H9 (cell line): ENCODE data around the gene NCAN. TPM values are rescaled to one million over a fixed set of nuclear protein-coding genes. Genes with fewer than 3 reads are reported as not detected.
A peak's percentile ranks its signal among the peaks of the same experiment; 100 is the strongest.

ENCODE experiments used
- DNase-seq: peaks from one replicate; pipeline ENCODE4 v3.0.0-alpha.2; 2017
- H2AFZ ChIP-seq: one replicate; pipeline ENCODE4 v1.6.1; 2013; ENCODE audit warnings: mild to moderate bottlenecking, low read length, control low read depth, moderate library complexity
- H2AK5ac ChIP-seq: 2 replicates; pipeline ENCODE4 v1.6.1; 2013; ENCODE audit warnings: low read length, control low read depth, mixed read lengths; ENCODE audit not compliant: insufficient read length
- H2BK120ac ChIP-seq: one replicate; pipeline ENCODE4 v1.6.1; 2013; ENCODE audit warnings: low read depth, mild to moderate bottlenecking, low read length, control low read depth, inconsistent platforms; ENCODE audit not compliant: poor library complexity, severe bottlenecking
- H2BK12ac ChIP-seq: 2 replicates; pipeline ENCODE4 v1.6.1; 2013; ENCODE audit warnings: low read length, control low read depth, mixed read lengths, low read depth; ENCODE audit not compliant: insufficient read length
- H2BK15ac ChIP-seq: 2 replicates; pipeline ENCODE4 v1.6.1; 2013; ENCODE audit warnings: low read depth, low read length, control low read depth
- H2BK20ac ChIP-seq: one replicate; pipeline ENCODE4 v1.6.1; 2013; ENCODE audit warnings: low read depth, mild to moderate bottlenecking, low read length, control low read depth, inconsistent platforms; ENCODE audit not compliant: poor library complexity, severe bottlenecking
- H2BK5ac ChIP-seq: 2 replicates; pipeline ENCODE4 v1.6.1; 2013; ENCODE audit warnings: low read length, control low read depth, mixed read lengths; ENCODE audit not compliant: insufficient read length
- H3K14ac ChIP-seq: 2 replicates; pipeline ENCODE4 v1.6.1; 2013; ENCODE audit warnings: low read length, control low read depth; ENCODE audit not compliant: insufficient read depth
- H3K18ac ChIP-seq: 2 replicates; pipeline ENCODE4 v1.6.1; 2013; ENCODE audit warnings: low read depth, mild to moderate bottlenecking, mixed read lengths, low read length, control low read depth; ENCODE audit not compliant: insufficient read length
- H3K23ac ChIP-seq: 2 replicates; pipeline ENCODE4 v1.6.1; 2013; ENCODE audit warnings: low read length, control low read depth, mixed read lengths, low read depth; ENCODE audit not compliant: insufficient read length
- H3K23me2 ChIP-seq: 2 replicates; pipeline ENCODE4 v1.6.1; 2013; ENCODE audit warnings: low read depth, mild to moderate bottlenecking, mixed read lengths, low read length, control low read depth; ENCODE audit not compliant: insufficient read length, poor library complexity, severe bottlenecking
- H3K27ac ChIP-seq: 2 replicates; pipeline ENCODE4 v1.5.1; 2013; ENCODE audit warnings: low read length, control low read depth, mixed read lengths, low read depth; ENCODE audit not compliant: insufficient read length
- H3K27me3 ChIP-seq: 2 replicates; pipeline ENCODE4 v1.6.1; 2013; ENCODE audit warnings: low read length, control low read depth, inconsistent platforms; ENCODE audit not compliant: insufficient read depth
- H3K4ac ChIP-seq: 2 replicates; pipeline ENCODE4 v1.6.1; 2013; ENCODE audit warnings: low read depth, mild to moderate bottlenecking, control low read depth, inconsistent platforms, low read length, moderate library complexity
- H3K4me1 ChIP-seq: 2 replicates; pipeline ENCODE4 v1.6.1; 2013; ENCODE audit warnings: low read length, control low read depth, inconsistent platforms; ENCODE audit not compliant: insufficient read depth
- H3K4me2 ChIP-seq: 2 replicates; pipeline ENCODE4 v1.6.1; 2013; ENCODE audit warnings: low read length, control low read depth, mixed read lengths; ENCODE audit not compliant: insufficient read length, insufficient read depth
- H3K56ac ChIP-seq: 2 replicates; pipeline ENCODE4 v1.6.1; 2013; ENCODE audit warnings: low read depth, mild to moderate bottlenecking, mixed read lengths, low read length, control low read depth; ENCODE audit not compliant: insufficient read length
- H3K79me1 ChIP-seq: 2 replicates; pipeline ENCODE4 v1.6.1; 2013; ENCODE audit warnings: low read depth, mild to moderate bottlenecking, moderate library complexity, low read length, control low read depth, inconsistent platforms; ENCODE audit not compliant: insufficient read depth, poor library complexity, severe bottlenecking
- H3K79me2 ChIP-seq: 2 replicates; pipeline ENCODE4 v1.6.1; 2013; ENCODE audit warnings: low read length, control low read depth, inconsistent platforms; ENCODE audit not compliant: insufficient read depth
- H3K9ac ChIP-seq: 2 replicates; pipeline ENCODE4 v1.6.1; 2013; ENCODE audit warnings: low read length, control low read depth, mixed read lengths; ENCODE audit not compliant: insufficient read length; ENCODE audit errors: extremely low read depth
- H3K9me3 ChIP-seq: one replicate; pipeline ENCODE4 v1.6.1; 2013; ENCODE audit warnings: low read depth, low read length, inconsistent platforms; ENCODE audit not compliant: control insufficient read depth
- H3T11ph ChIP-seq: one replicate; pipeline ENCODE4 v1.6.1; 2013; ENCODE audit warnings: mild to moderate bottlenecking, low read length, control low read depth, inconsistent platforms
- H4K20me1 ChIP-seq: one replicate; pipeline ENCODE4 v1.6.1; 2013; ENCODE audit not compliant: control insufficient read depth, insufficient read length, insufficient read depth
- H4K5ac ChIP-seq: 2 replicates; pipeline ENCODE4 v1.6.1; 2013; ENCODE audit warnings: low read depth, mild to moderate bottlenecking, mixed read lengths, low read length, control low read depth; ENCODE audit not compliant: insufficient read length
- H4K8ac ChIP-seq: replicated peaks from 2 replicates; pipeline ENCODE4 v1.6.1; 2013; ENCODE audit warnings: low read length, control low read depth, mixed read lengths, low read depth; ENCODE audit not compliant: insufficient read length
- H4K91ac ChIP-seq: 2 replicates; pipeline ENCODE4 v1.6.1; 2013; ENCODE audit warnings: low read depth, mild to moderate bottlenecking, moderate library complexity, mixed read lengths, low read length, control low read depth; ENCODE audit not compliant: insufficient read length
- H3K27ac Mint-ChIP-seq, 3 experiments: 2 replicates in 2 of 3; 3 replicates in 1 of 3; pipeline ENCODE4 v1.8.0; 2020 to 2021; ENCODE audit warnings: mixed read lengths in 3 of 3, mild to moderate bottlenecking in 1 of 3, moderate library complexity in 1 of 3
- H3K27me3 Mint-ChIP-seq: 2 replicates; pipeline ENCODE4 v1.8.0; 2021; ENCODE audit warnings: low read depth, mild to moderate bottlenecking, moderate library complexity, mixed read lengths
- H3K36me3 Mint-ChIP-seq, 3 experiments: 2 replicates in 2 of 3; 3 replicates in 1 of 3; pipeline ENCODE4 v1.8.0; 2020 to 2021; ENCODE audit warnings: low read depth in 3 of 3, mixed read lengths in 3 of 3; ENCODE audit not compliant: insufficient read depth in 1 of 3
- H3K4me1 Mint-ChIP-seq, 2 experiments: 2 replicates each; pipeline ENCODE4 v1.8.0; 2020; ENCODE audit warnings: mixed read lengths in 2 of 2
- H3K4me3 Mint-ChIP-seq, 2 experiments: 2 replicates in 1 of 2; 3 replicates in 1 of 2; pipeline ENCODE4 v1.8.0; 2020 to 2021; ENCODE audit warnings: mild to moderate bottlenecking in 2 of 2, mixed read lengths in 2 of 2, moderate library complexity in 1 of 2
- H3K9me3 Mint-ChIP-seq, 2 experiments: 2 replicates in 1 of 2; 3 replicates in 1 of 2; pipeline ENCODE4 v1.8.0; 2020; ENCODE audit warnings: mild to moderate bottlenecking in 2 of 2, mixed read lengths in 2 of 2, moderate library complexity in 1 of 2
- CTCF ChIP-seq: fragments of 200-600 bp; sonication (generic); conservative IDR thresholded peaks from 3 replicates; pipeline ENCODE4 v1.8.0; 2021; ENCODE audit warnings: antibody characterized with exemption, mild to moderate bottlenecking
- WGBS: extraction: QIAGEN DNeasy Blood & Tissue Kit; methylation state at CpG from one replicate; pipeline ENCODE4 v1.1.7; 2013; ENCODE audit warnings: missing lambda C conversion rate, low lambda C conversion rate, mixed read lengths; ENCODE audit not compliant: insufficient read length; ENCODE audit errors: extremely low coverage; 5-methylcytosine and 5-hydroxymethylcytosine counted together
- total RNA-seq: library from RNA; stranded (reverse); gene quantifications from 2 replicates; pipeline ENCODE4 v1.2.1, GENCODE V29; 2021

The NCAN gene
- total RNA-seq, 1 experiment from 2014 or later: 1.6 TPM

- H3K27me3 Mint-ChIP-seq: peaks cover 92% of the 10 kb centered on the region
- Histone ChIP-seq H3K4ac (no peak overlapping the region), H4K5ac (no peak overlapping the region), H2BK5ac (no peak overlapping the region), H2BK20ac (no peak overlapping the region), H2AK5ac (no peak overlapping the region), H3K4me2 (no peak overlapping the region), H2AFZ (no peak overlapping the region), H3K18ac (no peak overlapping the region), H4K20me1 (no peaks in the 10 kb centered on the region), H4K8ac (no peak overlapping the region), H3T11ph (no peak overlapping the region), H3K9me3 (no peaks in the 10 kb centered on the region), H4K91ac (no peak overlapping the region), H3K14ac (no peak overlapping the region), H3K4me1 (peaks cover 3% of the 10 kb centered on the region; the same call in 1 of the 2 replicates), H3K27me3 (peaks cover 35% of the 10 kb centered on the region), H2BK15ac (no peak overlapping the region), H3K79me1 (no peaks in the 10 kb centered on the region), H3K79me2 (no peaks in the 10 kb centered on the region), H3K56ac (no peak overlapping the region), H3K23me2 (peaks cover 11% of the 10 kb centered on the region), H2BK120ac (no peak overlapping the region), H2BK12ac (no peak overlapping the region), H3K23ac (no peak overlapping the region), H3K27ac (no peak overlapping the region), H3K9ac (no peak overlapping the region)
- no peak overlapping the region for H3K27ac Mint-ChIP-seq
- peaks cover 6 to 27% of the 10 kb centered on the region in 2 experiments for H3K4me1 Mint-ChIP-seq
- peaks cover 0 to 4% of the 10 kb centered on the region in 2 experiments; a peak in 2 of 5 replicates for H3K9me3 Mint-ChIP-seq
- no peak for TF ChIP-seq CTCF
- no CpG with 5 or more reads among the region's 21 CpGs for WGBS
- peak overlapping the region in 1 of 2 experiments; percentile 57; a peak in 3 of 5 replicates for H3K4me3 Mint-ChIP-seq
- no peak for DNase-seq
- no peaks in the 10 kb centered on the region for H3K36me3 Mint-ChIP-seq
These were observed 1.8 kb downstream of the NCAN start for GRCh38 chr19:19213426-19214158.
